Stomach (tissue), 9 donors: ENCODE results near the gene TGM2. TPM values are rescaled to one million over a fixed set of nuclear protein-coding genes. Genes with fewer than 3 reads are reported as not detected.

Source experiments
- DNase-seq, 2 donors: peaks; one replicate each; pipeline versions ENCODE4 v3.0.0 to v3.0.0-alpha.2; 2013 to 2019
- H3K27ac ChIP-seq, 5 donors: fragments of 200-600 bp in 4 of 5; sonication (generic) in 4 of 5; one replicate each; pipeline ENCODE4 v1.5.1; 2013 to 2019; ENCODE audit warnings: mild to moderate bottlenecking in 1 of 5, moderate library complexity in 1 of 5
- H3K27me3 ChIP-seq, 3 donors: fragments of 200-600 bp; sonication (generic); one replicate each; pipeline ENCODE4 v1.5.1; 2017 to 2019; ENCODE audit warnings: mixed run types in 1 of 3
- H3K36me3 ChIP-seq, 4 donors: fragments of 200-600 bp; sonication (generic); 1 replicate in 3 of 4; 2 replicates in 1 of 4; pipeline ENCODE4 v1.5.1; 2016 to 2019
- H3K4me1 ChIP-seq, 4 donors: fragments of 200-600 bp; sonication (generic); one replicate each; pipeline ENCODE4 v1.5.1; 2016 to 2019
- H3K4me3 ChIP-seq, 4 donors: fragments of 200-600 bp; sonication (generic) in 3 of 4; one replicate each; pipeline ENCODE4 v1.5.1; 2016 to 2019; ENCODE audit warnings: mild to moderate bottlenecking in 1 of 4
- H3K9me3 ChIP-seq, 4 donors: fragments of 200-600 bp; sonication (generic); one replicate each; pipeline ENCODE4 v1.5.1; 2016 to 2019
- EP300 ChIP-seq: sonication (generic); formaldehyde crosslinking; IDR thresholded peaks from one replicate; pipeline ENCODE4 v1.6.1; 2017; ENCODE audit warnings: antibody characterized with exemption
- POLR2A ChIP-seq, 4 donors: fragments of 450-650 bp; IDR thresholded peaks; one replicate each; pipeline ENCODE4 v1.6.1; 2016; ENCODE audit warnings: antibody characterized with exemption in 4 of 4, control low read depth in 2 of 4, mild to moderate bottlenecking in 1 of 4, moderate library complexity in 1 of 4
- POLR2AphosphoS5 ChIP-seq, 3 donors: sonication (generic); formaldehyde crosslinking; IDR thresholded peaks; one replicate each; pipeline ENCODE4 v1.6.1; 2016; ENCODE audit warnings: antibody characterized with exemption in 3 of 3
- WGBS, 5 donors: extraction: QIAGEN DNeasy Blood & Tissue Kit in 3 of 5; methylation state at CpG; one replicate each; pipeline versions ENCODE4 v1.1.5 to v1.1.7; 2013 to 2018; 5-methylcytosine and 5-hydroxymethylcytosine counted together
- intact Hi-C: fragments of 100-400 bp; cut with DNase I; formaldehyde crosslinking; loops from one replicate; pipeline ENCODE4 v1.15.1; 2023; ENCODE audit warnings: low total_unique reads
- polyA plus RNA-seq, 3 donors: library from polyadenylated mRNA; stranded (reverse); fragments of 200-250 nt; gene quantifications; one replicate each; pipeline ENCODE4 v1.2.3, GENCODE V29; 2013
- total RNA-seq, 5 donors: library from RNA; depleted of rRNA; stranded (reverse); fragments of >200 nt; gene quantifications; one replicate each; pipeline versions ENCODE4 v1.1.0 to v1.2.3, GENCODE V29; 2014 to 2016
- TF ChIP-seq, protein P1 (sequence below), 7 experiments: fragments of 450-650 bp in 4 of 7; fragments of 200-600 bp in 3 of 7; sonication (generic) in 3 of 7; IDR thresholded peaks; one replicate each; pipeline ENCODE4 v1.5.1; 2016 to 2019; ENCODE audit warnings: antibody characterized with exemption in 7 of 7, control low read depth in 2 of 7, mild to moderate bottlenecking in 1 of 7
- donor health status: healthy with polysubstance abuse.
- donor health status: Bipolar disorder and iron deficiency.
- donor health status: healthy.

The TGM2 gene
- total and polyA plus RNA-seq, 8 donors = 16.2 to 195 (median 33.3) TPM

DNA sequence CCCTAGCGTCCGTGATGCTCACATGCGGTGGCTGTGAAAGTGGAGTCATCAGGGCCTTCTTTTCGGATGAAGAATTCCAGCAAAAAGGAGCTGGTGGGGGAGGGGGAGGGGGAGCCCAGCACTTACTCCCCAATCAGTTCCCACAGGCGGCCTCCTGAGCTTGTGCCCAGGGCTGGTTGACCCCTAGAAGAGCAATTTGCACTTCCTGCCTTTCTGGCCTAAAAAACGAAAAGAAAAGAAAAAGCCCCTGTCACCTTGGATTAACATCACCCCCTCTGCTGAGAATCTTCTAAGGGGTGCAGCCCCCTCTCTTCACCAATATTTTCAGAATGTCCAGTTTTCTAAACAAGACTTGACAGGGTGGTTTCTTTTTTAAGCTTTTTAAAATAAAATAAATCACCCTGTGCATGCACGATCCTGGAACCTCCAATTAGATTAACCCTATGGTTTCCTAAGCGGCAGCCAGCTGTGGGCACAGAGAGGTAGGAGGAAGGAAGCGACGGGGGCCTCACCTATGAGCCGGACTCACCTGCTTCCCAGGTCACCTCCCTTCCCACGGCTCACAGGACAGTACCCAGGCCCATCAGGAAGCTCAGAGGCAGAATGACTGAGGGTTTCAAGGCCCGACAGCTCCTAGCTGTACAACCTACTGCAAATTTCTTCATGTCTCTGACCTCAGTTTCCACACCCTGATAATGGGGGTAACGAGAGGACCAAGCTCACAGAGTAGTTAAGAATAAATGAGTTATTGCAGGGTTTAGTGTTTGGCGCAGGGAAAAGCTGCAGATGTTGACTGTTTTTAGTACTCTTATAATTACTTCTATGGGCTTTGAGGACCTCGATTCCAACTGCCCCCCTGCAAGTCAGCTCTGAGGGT lies 10.5 kb upstream of the TGM2 start:
- H3K4me3 ChIP-seq = no peak overlapping the region
- DNase-seq = no peak
- no peaks in the 10 kb centered on the region for H3K36me3 ChIP-seq
- intact Hi-C loops = no loop called here
- TF ChIP-seq POLR2A (IDR thresholded peaks at IDR 0.05) (no peak), EP300 (no peak), POLR2AphosphoS5 (IDR thresholded peaks at IDR 0.05) (no peak)
- TF ChIP-seq, protein P1, sequence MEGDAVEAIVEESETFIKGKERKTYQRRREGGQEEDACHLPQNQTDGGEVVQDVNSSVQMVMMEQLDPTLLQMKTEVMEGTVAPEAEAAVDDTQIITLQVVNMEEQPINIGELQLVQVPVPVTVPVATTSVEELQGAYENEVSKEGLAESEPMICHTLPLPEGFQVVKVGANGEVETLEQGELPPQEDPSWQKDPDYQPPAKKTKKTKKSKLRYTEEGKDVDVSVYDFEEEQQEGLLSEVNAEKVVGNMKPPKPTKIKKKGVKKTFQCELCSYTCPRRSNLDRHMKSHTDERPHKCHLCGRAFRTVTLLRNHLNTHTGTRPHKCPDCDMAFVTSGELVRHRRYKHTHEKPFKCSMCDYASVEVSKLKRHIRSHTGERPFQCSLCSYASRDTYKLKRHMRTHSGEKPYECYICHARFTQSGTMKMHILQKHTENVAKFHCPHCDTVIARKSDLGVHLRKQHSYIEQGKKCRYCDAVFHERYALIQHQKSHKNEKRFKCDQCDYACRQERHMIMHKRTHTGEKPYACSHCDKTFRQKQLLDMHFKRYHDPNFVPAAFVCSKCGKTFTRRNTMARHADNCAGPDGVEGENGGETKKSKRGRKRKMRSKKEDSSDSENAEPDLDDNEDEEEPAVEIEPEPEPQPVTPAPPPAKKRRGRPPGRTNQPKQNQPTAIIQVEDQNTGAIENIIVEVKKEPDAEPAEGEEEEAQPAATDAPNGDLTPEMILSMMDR (IDR thresholded peaks at IDR 0.05) = no peak
- no peaks in the 10 kb centered on the region for H3K9me3 ChIP-seq
- WGBS, 5 donors = 62 to 71% (median 70%) methylated on average over 16 of the region's 16 CpGs
- no peaks in the 10 kb centered on the region for H3K27me3 ChIP-seq
- no peak overlapping the region for H3K27ac ChIP-seq
- peaks cover 6 to 14% (median 11%) of the 10 kb centered on the region in 4 donors for H3K4me1 ChIP-seq

DNA sequence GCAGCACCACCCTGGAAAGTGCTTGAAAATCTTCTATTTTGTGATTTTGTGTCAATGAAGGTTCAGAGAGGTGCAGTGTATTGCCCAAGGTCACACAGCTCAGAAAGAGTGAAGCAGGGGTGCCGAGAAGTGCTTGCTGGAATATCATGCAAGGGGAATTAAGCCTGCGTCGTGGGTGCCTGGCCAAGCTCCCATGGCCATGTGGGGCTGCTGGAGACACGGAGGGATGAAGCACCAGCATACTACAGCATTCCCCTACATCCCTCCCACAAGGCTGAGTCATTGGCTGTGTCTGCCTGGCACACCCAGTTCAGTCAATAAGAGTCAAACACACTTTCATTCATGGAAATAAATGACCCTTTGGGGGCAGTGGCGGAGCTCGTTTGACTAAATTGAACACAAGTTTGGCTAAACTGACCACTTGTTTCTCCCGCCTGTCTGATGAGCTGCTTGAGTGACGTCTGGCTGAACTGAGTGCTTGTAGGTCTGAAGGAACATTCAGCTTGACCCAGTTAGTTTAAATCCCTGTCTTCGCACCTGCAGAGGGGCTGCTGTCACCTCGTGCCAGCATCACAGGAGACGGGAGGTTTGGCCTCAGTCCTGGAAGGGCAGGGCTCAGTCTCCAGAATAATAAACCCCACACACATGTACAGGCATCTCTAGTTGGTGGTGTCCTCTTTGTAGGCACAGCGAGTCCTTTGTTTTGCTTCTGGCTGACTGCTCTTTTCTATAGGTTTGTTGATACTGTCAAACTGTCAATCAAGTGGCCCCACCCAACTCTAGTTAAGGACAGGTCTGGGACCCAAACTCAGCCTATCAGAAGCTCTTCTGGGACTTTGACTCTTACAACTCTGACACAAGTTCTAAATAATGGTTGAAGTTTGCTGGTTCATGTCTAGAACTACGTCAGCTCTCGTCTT lies 8.4 kb upstream of the TGM2 start:
- H3K36me3 ChIP-seq = no peaks in the 10 kb centered on the region
- intact Hi-C loops = no loop called here
- peak overlapping the region in 2 of 5 donors; percentile 38 to 54 for H3K27ac ChIP-seq
- TF ChIP-seq, protein P1 (IDR thresholded peaks at IDR 0.05) = no peak
- TF ChIP-seq POLR2A (IDR thresholded peaks at IDR 0.05) (no peak), EP300 (no peak), POLR2AphosphoS5 (IDR thresholded peaks at IDR 0.05) (peak in 2 of 3 donors; percentile 29 to 74)
- no peak overlapping the region for H3K4me3 ChIP-seq
- no peaks in the 10 kb centered on the region for H3K27me3 ChIP-seq
- WGBS, 5 donors = 30 to 43% (median 32%) methylated on average over 14 of the region's 14 CpGs
- no peaks in the 10 kb centered on the region for H3K9me3 ChIP-seq
- peaks cover 12 to 30% (median 16%) of the 10 kb centered on the region in 4 donors for H3K4me1 ChIP-seq
- peak; percentile 40 to 86 for DNase-seq

DNA sequence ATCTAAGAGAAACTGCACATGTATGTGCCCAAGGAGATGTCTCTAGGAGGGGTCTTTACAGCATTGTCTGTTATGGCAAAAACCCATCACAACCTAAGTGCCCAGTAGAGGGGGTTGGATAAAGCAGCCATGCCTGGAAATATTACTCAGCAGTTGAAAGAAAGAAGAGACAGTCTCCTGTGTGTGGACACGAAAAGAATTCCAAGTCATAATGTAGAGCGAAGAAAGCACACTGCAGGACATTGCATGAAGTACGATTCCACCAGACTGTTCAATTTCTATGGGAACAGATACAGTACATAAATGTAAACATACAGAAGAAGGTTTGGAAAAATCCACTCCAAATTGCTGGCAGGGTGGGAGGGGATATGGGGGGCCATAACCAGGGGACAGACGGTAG lies 7.3 kb upstream of the TGM2 start:
- no peak overlapping the region for H3K4me3 ChIP-seq
- intact Hi-C loops = no loop called here
- 39 to 55% (median 48%) methylated on average over 4 of the region's 4 CpGs for WGBS, 5 donors

DNA sequence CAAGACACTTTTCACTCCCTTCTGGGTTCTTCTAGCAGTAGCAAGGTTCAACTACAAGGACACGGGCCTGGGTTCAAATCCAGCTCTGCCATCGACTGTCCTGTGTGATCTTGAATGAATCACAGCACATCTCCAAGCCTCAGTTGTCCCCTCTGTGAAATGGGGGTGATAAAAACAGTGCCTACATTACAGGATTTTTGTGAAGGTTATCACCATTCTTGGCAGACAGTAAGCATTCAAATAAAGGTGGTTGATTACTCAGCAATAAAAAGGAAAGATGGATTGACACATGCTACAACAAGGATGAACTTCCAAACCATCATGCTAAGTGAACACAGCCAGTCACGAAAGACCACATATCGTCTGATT lies 6.6 kb upstream of the TGM2 start:
- 61 to 78% (median 64%) methylated on average over 4 of the region's 4 CpGs for WGBS, 5 donors
- no peak overlapping the region for H3K4me3 ChIP-seq
- H3K36me3 ChIP-seq = no peaks in the 10 kb centered on the region
- H3K27ac ChIP-seq = peak overlapping the region in 3 of 5 donors; percentile 4 to 20 (median 16)
- TF ChIP-seq, protein P1 (IDR thresholded peaks at IDR 0.05) = no peak
- TF ChIP-seq POLR2AphosphoS5 (IDR thresholded peaks at IDR 0.05) (no peak), EP300 (no peak), POLR2A (IDR thresholded peaks at IDR 0.05) (no peak)
- intact Hi-C loops = no loop called here
- DNase-seq = no peak
- no peaks in the 10 kb centered on the region for H3K27me3 ChIP-seq
- H3K9me3 ChIP-seq = no peaks in the 10 kb centered on the region
- H3K4me1 ChIP-seq = peaks cover 17 to 48% (median 28%) of the 10 kb centered on the region in 4 donors

More for the DNA sequence above, 7.3 kb upstream of the TGM2 start:
- Histone ChIP-seq H3K27ac (no peak overlapping the region), H3K9me3 (no peaks in the 10 kb centered on the region), H3K36me3 (no peaks in the 10 kb centered on the region), H3K4me1 (peaks cover 16 to 41% (median 25%) of the 10 kb centered on the region in 4 donors), H3K27me3 (no peaks in the 10 kb centered on the region)
- no peak for DNase-seq
- TF ChIP-seq, protein P1 (IDR thresholded peaks at IDR 0.05) = no peak
- TF ChIP-seq EP300 (no peak), POLR2A (IDR thresholded peaks at IDR 0.05) (no peak)
